ENCODE measurements around the gene ME3. TPM values are rescaled to one million over a fixed set of nuclear protein-coding genes. Genes with fewer than 3 reads are reported as not detected.

Gene ME3
- total RNA-seq, 1 donor from 2014 or later, result 37.6 TPM

- DNase-seq (ENCODE audit: low spot score), result no peak
Measured at GRCh38 chr11:86489442-86489841, 183.0 kb downstream of the ME3 start.

GRCh38 chr11:86488553-86488952 is 183.9 kb downstream of the ME3 start:
- DNase-seq (ENCODE audit: low spot score), result no peak

- DNase-seq (ENCODE audit: low spot score), result no peak
Measured at GRCh38 chr11:86487671-86488070, 184.7 kb downstream of the ME3 start.

- no peak for DNase-seq (ENCODE audit: low spot score)
Measured at GRCh38 chr11:86486261-86487030, 186.0 kb downstream of the ME3 start.

GRCh38 chr11:86484795-86485166 is 187.6 kb downstream of the ME3 start:
- no peak for DNase-seq (ENCODE audit: low spot score)

GRCh38 chr11:86483940-86484794 is 188.2 kb downstream of the ME3 start:
- DNase-seq (ENCODE audit: low spot score), result no peak

GRCh38 chr11:86483610-86483939 is 188.8 kb downstream of the ME3 start:
- no peak for DNase-seq (ENCODE audit: low spot score)

GRCh38 chr11:86482692-86483091 is 189.7 kb downstream of the ME3 start:
- no peak for DNase-seq (ENCODE audit: low spot score)

GRCh38 chr11:86481399-86481798 is 191.0 kb downstream of the ME3 start:
- DNase-seq (ENCODE audit: low spot score), result no peak

GRCh38 chr11:86478348-86478747 is 194.1 kb downstream of the ME3 start:
- DNase-seq (ENCODE audit: low spot score), result no peak

- DNase-seq (ENCODE audit: low spot score), result no peak
Measured at GRCh38 chr11:86477495-86478155, 194.8 kb downstream of the ME3 start.

GRCh38 chr11:86476109-86476861 is 196.1 kb downstream of the ME3 start:
- DNase-seq (ENCODE audit: low spot score), result peak; percentile 53

GRCh38 chr11:86475027-86475426 is 197.4 kb downstream of the ME3 start:
- no peak for DNase-seq (ENCODE audit: low spot score)

- DNase-seq (ENCODE audit: low spot score), result no peak
Measured at GRCh38 chr11:86473991-86474833, 198.2 kb downstream of the ME3 start.

GRCh38 chr11:86469491-86470388 is 202.7 kb downstream of the ME3 start:
- no peak for DNase-seq (ENCODE audit: low spot score)

GRCh38 chr11:86468169-86468568 is 204.2 kb downstream of the ME3 start:
- DNase-seq (ENCODE audit: low spot score), result no peak

GRCh38 chr11:86464509-86465221 is 207.8 kb downstream of the ME3 start:
- DNase-seq (ENCODE audit: low spot score), result no peak

- DNase-seq (ENCODE audit: low spot score), result no peak
Measured at GRCh38 chr11:86463955-86464354, 208.5 kb downstream of the ME3 start.

- DNase-seq (ENCODE audit: low spot score), result no peak
Measured at GRCh38 chr11:86463120-86463519, 209.3 kb downstream of the ME3 start.
